GM12878 (cell line): Measurements from ENCODE around the gene FGD6. TPM values are rescaled to one million over a fixed set of nuclear protein-coding genes. Genes with fewer than 3 reads are reported as not detected.

ENCODE experiments used
- CBX5 ChIP-seq: sonication (generic); IDR thresholded peaks from 2 replicates; pipeline ENCODE4 v1.6.1; 2016; ENCODE audit warnings: low read depth, moderate library complexity, mild to moderate bottlenecking, inconsistent platforms
- CTCF ChIP-seq, 3 experiments: IDR thresholded peaks in 2 of 3; conservative IDR thresholded peaks in 1 of 3; 2 replicates each; pipeline ENCODE4 v1.5.1; 2011; ENCODE audit warnings: low read depth in 3 of 3, low read length in 3 of 3, mild to moderate bottlenecking in 3 of 3, control low read depth in 2 of 3, moderate library complexity in 2 of 3, inconsistent platforms in 1 of 3, mixed read lengths in 1 of 3; ENCODE audit not compliant: control insufficient read depth in 2 of 3, insufficient read depth in 1 of 3; ENCODE audit errors: extremely low read depth in 1 of 3
- IRF3 ChIP-seq: fragments of 450-650 bp; IDR thresholded peaks from 2 replicates; pipeline ENCODE4 v1.6.1; 2014; ENCODE audit warnings: mild to moderate bottlenecking
- LARP7 ChIP-seq: fragments of 450-650 bp; IDR thresholded peaks from 2 replicates; pipeline ENCODE4 v1.6.1; 2017; ENCODE audit warnings: mild to moderate bottlenecking
- NBN ChIP-seq: fragments of 450-650 bp; IDR thresholded peaks from 2 replicates; pipeline ENCODE4 v1.6.1; 2016
- NFYA ChIP-seq: IDR thresholded peaks from 2 replicates; pipeline ENCODE4 v1.6.1; 2011; ENCODE audit warnings: low read depth, mild to moderate bottlenecking, low read length, improper control_type of control experiment, borderline replicate concordance
- PKNOX1 ChIP-seq: fragments of 450-650 bp; IDR thresholded peaks from 2 replicates; pipeline ENCODE4 v1.6.1; 2016; ENCODE audit warnings: mild to moderate bottlenecking
- PML ChIP-seq: IDR thresholded peaks from 2 replicates; pipeline ENCODE4 v1.6.1; 2012; ENCODE audit warnings: low read length, inconsistent platforms
- POU2F2 ChIP-seq: IDR thresholded peaks from 3 replicates; pipeline ENCODE4 v1.6.1; 2011; ENCODE audit warnings: low read depth, mild to moderate bottlenecking, low read length, borderline replicate concordance
- REST ChIP-seq: IDR thresholded peaks from 2 replicates; pipeline ENCODE4 v1.6.1; 2012; ENCODE audit warnings: mild to moderate bottlenecking, low read depth, low read length
- TBL1XR1 ChIP-seq: IDR thresholded peaks from 2 replicates; pipeline ENCODE4 v1.6.1; 2012; ENCODE audit warnings: low read depth, low read length, improper control_type of control experiment
- ZNF687 ChIP-seq: fragments of 450-650 bp; IDR thresholded peaks from 2 replicates; pipeline ENCODE4 v1.6.1; 2017; ENCODE audit warnings: mild to moderate bottlenecking, moderate library complexity
- ZZZ3 ChIP-seq: IDR thresholded peaks from 2 replicates; pipeline ENCODE4 v1.6.1; 2011; ENCODE audit warnings: low read depth; ENCODE audit not compliant: control insufficient read depth, insufficient read length
- polyA plus RNA-seq, 11 experiments: library from polyadenylated mRNA; depleted of rRNA in 4 of 11; unstranded in 6 of 11; stranded (reverse) in 5 of 11; fragments of >200 nt; fragmentation: Nextera tagmentation in 4 of 11; fragmentation: Illumina TruSeq in 1 of 11; extraction: Ambion mirVana in 4 of 11; extraction: Trizol in 1 of 11; gene quantifications; 1 replicate in 1 of 11; 2 replicates in 10 of 11; pipeline versions ENCODE4 v1.2.1 to v1.2.3, GENCODE V29; 2011 to 2016; ENCODE audit warnings: inconsistent platforms in 2 of 11, missing spikeins in 2 of 11, low read depth in 1 of 11
- total RNA-seq, 4 experiments: library from RNA; depleted of rRNA in 3 of 4; stranded (reverse); fragments of >200 nt in 3 of 4; fragmentation: Illumina TruSeq in 1 of 4; extraction: Trizol in 1 of 4; gene quantifications; 2 replicates each; pipeline versions ENCODE4 v1.2.1 to v1.2.3, GENCODE V29; 2013 to 2021

Gene FGD6
- total and polyA plus RNA-seq, 10 of the 15 experiments (the other 5 are each of a cell fraction or from before 2014, with no cell fraction given) = 2.4 to 15.5 (median 8.9) TPM

- TF ChIP-seq PKNOX1 (no peak), NFYA (no peak), CBX5 (no peak), REST (no peak), TBL1XR1 (no peak), NBN (no peak), POU2F2 (0 out of 3 replicates have a peak, but pooled peaks have one; percentile 5), ZZZ3 (no peak), PML (no peak), CTCF (IDR thresholded peaks at IDR 0.05 in 2 of 3, conservative IDR thresholded peaks at IDR 0.05 in 1 of 3; ENCODE audit: control insufficient read depth in 2 of 3, extremely low read depth in 1 of 3, insufficient read depth in 1 of 3, low read depth in 3 of 3, low read length in 3 of 3) (no peak), LARP7 (0 out of 2 replicates have a peak, but pooled peaks have one; percentile 43), ZNF687 (peak; percentile 12; the same call in 1 of the 2 replicates), IRF3 (no peak)
Measured at GRCh38 chr12:95216711-95217376, 423 bp downstream of the FGD6 start (continued).
